IMR-90 (cell line): Measurements from ENCODE around the gene CARD14.

Experiments
- CEBPB ChIP-seq: IDR thresholded peaks from 2 replicates; pipeline ENCODE4 v1.6.1; 2012; ENCODE audit warnings: low read depth, low read length, improper control_type of control experiment
- MXI1 ChIP-seq: IDR thresholded peaks from 2 replicates; pipeline ENCODE4 v1.6.1; 2012; ENCODE audit warnings: low read depth, mild to moderate bottlenecking, low read length, moderate library complexity, borderline replicate concordance
- NFE2L2 ChIP-seq: fragments of 150-350 bp; IDR thresholded peaks from 2 replicates; pipeline ENCODE4 v1.6.1; 2016; ENCODE audit warnings: low read depth, mild to moderate bottlenecking, low read length
- POLR2A ChIP-seq: IDR thresholded peaks from 2 replicates; pipeline ENCODE4 v1.6.1; 2012; ENCODE audit warnings: mild to moderate bottlenecking, low read depth, low read length
- RFX5 ChIP-seq: IDR thresholded peaks from 2 replicates; pipeline ENCODE4 v1.8.0; 2012; ENCODE audit warnings: low read depth, mild to moderate bottlenecking, low read length, moderate library complexity
- TF ChIP-seq, protein P1 (sequence below): conservative IDR thresholded peaks from 2 replicates; pipeline ENCODE4 v1.5.1; 2012; ENCODE audit warnings: mild to moderate bottlenecking, low read depth, low read length, improper control_type of control experiment
- TF ChIP-seq, protein P2 (sequence below): fragments of 150-350 bp; IDR thresholded peaks from 2 replicates; pipeline ENCODE4 v1.6.1; 2017; ENCODE audit warnings: mild to moderate bottlenecking, antibody characterized with exemption, low read length, low read depth

DNA sequence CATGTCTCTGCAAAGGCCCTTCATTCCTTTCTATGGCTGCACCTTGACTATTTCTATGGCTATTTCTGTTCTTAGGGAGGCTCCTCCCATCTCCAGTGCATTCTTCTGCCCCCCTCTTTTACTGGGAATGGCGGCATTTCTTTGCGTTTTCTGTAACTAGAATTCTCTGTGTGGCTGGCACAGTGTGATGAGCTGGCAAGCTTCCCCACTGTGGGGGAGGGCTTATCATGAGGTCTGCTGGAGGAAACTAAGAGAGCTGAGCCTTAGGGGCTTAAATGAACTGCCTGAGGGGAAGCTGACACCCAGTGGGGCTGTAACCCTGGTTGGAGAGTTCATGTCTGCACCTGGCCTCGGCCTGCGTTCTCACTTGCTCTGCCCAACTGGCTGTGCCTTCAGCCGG is 1.5 kb upstream of the CARD14 start:
- TF ChIP-seq MXI1 (no peak), POLR2A (no peak), RFX5 (no peak), CEBPB (no peak), NFE2L2 (no peak)
- TF ChIP-seq, protein P1, sequence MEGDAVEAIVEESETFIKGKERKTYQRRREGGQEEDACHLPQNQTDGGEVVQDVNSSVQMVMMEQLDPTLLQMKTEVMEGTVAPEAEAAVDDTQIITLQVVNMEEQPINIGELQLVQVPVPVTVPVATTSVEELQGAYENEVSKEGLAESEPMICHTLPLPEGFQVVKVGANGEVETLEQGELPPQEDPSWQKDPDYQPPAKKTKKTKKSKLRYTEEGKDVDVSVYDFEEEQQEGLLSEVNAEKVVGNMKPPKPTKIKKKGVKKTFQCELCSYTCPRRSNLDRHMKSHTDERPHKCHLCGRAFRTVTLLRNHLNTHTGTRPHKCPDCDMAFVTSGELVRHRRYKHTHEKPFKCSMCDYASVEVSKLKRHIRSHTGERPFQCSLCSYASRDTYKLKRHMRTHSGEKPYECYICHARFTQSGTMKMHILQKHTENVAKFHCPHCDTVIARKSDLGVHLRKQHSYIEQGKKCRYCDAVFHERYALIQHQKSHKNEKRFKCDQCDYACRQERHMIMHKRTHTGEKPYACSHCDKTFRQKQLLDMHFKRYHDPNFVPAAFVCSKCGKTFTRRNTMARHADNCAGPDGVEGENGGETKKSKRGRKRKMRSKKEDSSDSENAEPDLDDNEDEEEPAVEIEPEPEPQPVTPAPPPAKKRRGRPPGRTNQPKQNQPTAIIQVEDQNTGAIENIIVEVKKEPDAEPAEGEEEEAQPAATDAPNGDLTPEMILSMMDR = no peak
- TF ChIP-seq, protein P2, sequence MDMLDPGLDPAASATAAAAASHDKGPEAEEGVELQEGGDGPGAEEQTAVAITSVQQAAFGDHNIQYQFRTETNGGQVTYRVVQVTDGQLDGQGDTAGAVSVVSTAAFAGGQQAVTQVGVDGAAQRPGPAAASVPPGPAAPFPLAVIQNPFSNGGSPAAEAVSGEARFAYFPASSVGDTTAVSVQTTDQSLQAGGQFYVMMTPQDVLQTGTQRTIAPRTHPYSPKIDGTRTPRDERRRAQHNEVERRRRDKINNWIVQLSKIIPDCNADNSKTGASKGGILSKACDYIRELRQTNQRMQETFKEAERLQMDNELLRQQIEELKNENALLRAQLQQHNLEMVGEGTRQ = no peak
